Measurements from ENCODE around the gene GAB2.

DNA sequence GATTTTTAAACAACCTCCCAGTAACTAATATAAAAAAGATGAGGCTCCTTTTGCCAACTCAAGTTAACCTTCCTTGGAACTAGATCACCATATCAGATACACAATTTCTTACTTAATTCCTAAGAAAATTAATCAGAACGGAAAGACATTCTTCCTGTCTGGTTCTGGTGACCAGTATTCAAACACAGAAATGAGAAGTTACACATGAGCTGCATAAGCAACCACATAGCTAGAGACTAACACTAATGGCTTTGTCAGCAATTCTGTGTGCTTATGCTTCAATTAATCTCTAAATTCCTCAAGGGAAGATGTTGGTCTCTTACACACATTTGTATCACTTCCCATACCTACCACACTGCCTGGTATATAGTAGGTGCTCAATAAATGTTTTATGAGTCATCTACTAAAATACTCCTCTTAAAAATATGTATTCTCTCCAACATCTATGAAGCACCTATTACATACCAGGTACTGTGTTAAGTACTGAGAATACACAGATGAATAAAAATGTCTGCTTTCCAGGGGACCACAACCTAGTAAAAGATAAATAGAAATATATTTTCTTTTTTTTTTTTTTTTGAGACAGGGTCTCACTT, 54.5 kb downstream of the GAB2 start:
- TF ChIP-seq, protein P1, sequence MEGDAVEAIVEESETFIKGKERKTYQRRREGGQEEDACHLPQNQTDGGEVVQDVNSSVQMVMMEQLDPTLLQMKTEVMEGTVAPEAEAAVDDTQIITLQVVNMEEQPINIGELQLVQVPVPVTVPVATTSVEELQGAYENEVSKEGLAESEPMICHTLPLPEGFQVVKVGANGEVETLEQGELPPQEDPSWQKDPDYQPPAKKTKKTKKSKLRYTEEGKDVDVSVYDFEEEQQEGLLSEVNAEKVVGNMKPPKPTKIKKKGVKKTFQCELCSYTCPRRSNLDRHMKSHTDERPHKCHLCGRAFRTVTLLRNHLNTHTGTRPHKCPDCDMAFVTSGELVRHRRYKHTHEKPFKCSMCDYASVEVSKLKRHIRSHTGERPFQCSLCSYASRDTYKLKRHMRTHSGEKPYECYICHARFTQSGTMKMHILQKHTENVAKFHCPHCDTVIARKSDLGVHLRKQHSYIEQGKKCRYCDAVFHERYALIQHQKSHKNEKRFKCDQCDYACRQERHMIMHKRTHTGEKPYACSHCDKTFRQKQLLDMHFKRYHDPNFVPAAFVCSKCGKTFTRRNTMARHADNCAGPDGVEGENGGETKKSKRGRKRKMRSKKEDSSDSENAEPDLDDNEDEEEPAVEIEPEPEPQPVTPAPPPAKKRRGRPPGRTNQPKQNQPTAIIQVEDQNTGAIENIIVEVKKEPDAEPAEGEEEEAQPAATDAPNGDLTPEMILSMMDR (conservative IDR thresholded peaks at IDR 0.05): no peak
- TF ChIP-seq ZFX (IDR thresholded peaks at IDR 0.05): no peak
